ACC112 (cell line): ENCODE data around the gene MKI67.

ENCODE experiments used
- H2AFZ ChIP-seq: fragments of 200-600 bp; sonication (generic); one replicate; pipeline ENCODE4 v1.6.0; 2017; ENCODE audit warnings: antibody characterized with exemption, low read length; ENCODE audit not compliant: unreplicated experiment
- H3K27ac ChIP-seq: fragments of 200-600 bp; sonication (generic); 2 replicates; pipeline ENCODE4 v1.5.1; 2014; ENCODE audit warnings: low read depth, mild to moderate bottlenecking, antibody characterized with exemption, low read length, moderate library complexity
- H3K27me3 ChIP-seq: fragments of 200-600 bp; sonication (generic); 2 replicates; pipeline ENCODE4 v1.6.1; 2014; ENCODE audit warnings: mild to moderate bottlenecking, antibody characterized with exemption, low read length, moderate library complexity, mixed read lengths; ENCODE audit not compliant: insufficient read depth
- H3K36me3 ChIP-seq: fragments of 200-600 bp; sonication (generic); 2 replicates; pipeline ENCODE4 v1.6.1; 2016; ENCODE audit warnings: mild to moderate bottlenecking, antibody characterized with exemption, low read length, moderate library complexity, mixed read lengths; ENCODE audit not compliant: insufficient read depth
- H3K4me1 ChIP-seq: fragments of 200-600 bp; sonication (generic); one replicate; pipeline ENCODE4 v1.6.1; 2016; ENCODE audit warnings: low read length, mixed read lengths; ENCODE audit not compliant: insufficient read depth, unreplicated experiment, control insufficient read depth
- H3K4me3 ChIP-seq: fragments of 200-600 bp; sonication (generic); 2 replicates; pipeline ENCODE4 v1.5.1; 2014; ENCODE audit warnings: mild to moderate bottlenecking, low read depth, low read length
- H3K79me2 ChIP-seq: fragments of 200-600 bp; sonication (generic); one replicate; pipeline ENCODE4 v1.6.0; 2016; ENCODE audit warnings: low read length; ENCODE audit not compliant: control insufficient read depth, unreplicated experiment, insufficient read depth

The MKI67 gene

DNA sequence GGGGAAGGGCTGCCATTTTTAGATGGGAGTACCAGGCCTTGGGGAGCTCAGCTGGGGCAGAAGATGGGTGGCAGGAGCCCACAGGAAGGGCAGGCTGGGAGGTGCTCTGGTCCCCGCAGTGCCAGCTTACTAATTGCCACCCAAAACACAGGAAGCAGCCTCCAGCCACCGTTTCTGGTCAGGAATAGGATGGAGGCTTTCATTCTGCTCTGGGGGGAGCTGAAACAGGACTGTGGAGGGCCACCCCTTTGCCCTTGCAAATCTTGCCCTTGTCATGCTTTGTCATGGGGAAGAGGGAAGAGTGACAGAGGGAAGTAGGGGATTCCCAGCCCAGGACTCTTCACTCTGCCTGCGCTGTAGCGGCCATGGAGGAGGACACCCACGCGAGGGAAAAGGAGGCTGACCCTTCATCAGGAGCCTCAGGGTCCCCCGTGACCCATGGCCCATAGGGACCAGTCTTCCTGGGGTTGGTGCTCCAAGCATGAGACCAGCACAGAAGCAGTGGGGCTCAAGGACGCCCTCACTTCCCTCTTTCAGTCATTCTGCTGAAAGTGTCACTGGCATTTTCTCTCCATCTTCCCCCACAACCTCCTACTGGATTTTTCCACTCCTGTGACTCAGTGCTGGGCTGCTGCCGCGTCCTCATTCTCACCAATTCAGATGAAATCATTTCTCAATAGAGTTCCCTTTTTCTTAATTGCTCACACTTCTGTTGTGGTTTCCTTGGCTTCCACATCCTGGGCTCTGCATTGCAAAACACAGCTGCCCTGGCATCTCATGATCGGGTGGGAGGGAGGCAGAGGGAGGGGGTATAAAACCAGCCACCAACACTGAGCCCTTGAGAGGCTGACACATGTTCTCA lies 61.9 kb downstream of the MKI67 start:
- Histone ChIP-seq H3K79me2 (no peaks in the 10 kb centered on the region), H3K27ac (peak overlapping the region; percentile 80), H3K27me3 (no peaks in the 10 kb centered on the region), H3K4me3 (no peak overlapping the region), H3K4me1 (peaks cover 21% of the 10 kb centered on the region), H3K36me3 (no peaks in the 10 kb centered on the region), H2AFZ (peak overlapping the region; percentile 36)

DNA sequence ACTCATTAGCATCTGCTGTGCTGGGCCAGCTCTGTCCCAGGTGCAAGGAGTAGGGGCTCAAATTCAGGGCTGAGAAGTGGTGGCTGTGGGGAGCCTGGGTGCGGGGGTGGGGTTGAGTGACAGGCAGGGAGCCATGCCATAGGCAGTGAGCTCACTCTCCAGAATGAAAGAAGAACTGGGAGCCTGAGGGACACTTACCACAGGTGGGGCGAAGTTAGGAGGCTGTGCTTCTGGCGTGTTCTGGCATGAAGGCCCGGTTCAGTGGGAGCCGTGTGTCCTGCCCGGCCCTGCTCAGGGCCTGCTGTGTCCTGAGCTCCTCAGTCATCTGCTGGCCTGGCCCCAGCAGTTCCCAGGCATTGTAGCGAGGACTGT lies 62.5 kb downstream of the MKI67 start:
- no peaks in the 10 kb centered on the region for H3K79me2 ChIP-seq
- H3K27ac ChIP-seq = peak overlapping the region; percentile 80
- no peak overlapping the region for H3K4me3 ChIP-seq
- H2AFZ ChIP-seq = no peak overlapping the region
- H3K36me3 ChIP-seq = no peaks in the 10 kb centered on the region
- peaks cover 21% of the 10 kb centered on the region for H3K4me1 ChIP-seq
- no peaks in the 10 kb centered on the region for H3K27me3 ChIP-seq

DNA sequence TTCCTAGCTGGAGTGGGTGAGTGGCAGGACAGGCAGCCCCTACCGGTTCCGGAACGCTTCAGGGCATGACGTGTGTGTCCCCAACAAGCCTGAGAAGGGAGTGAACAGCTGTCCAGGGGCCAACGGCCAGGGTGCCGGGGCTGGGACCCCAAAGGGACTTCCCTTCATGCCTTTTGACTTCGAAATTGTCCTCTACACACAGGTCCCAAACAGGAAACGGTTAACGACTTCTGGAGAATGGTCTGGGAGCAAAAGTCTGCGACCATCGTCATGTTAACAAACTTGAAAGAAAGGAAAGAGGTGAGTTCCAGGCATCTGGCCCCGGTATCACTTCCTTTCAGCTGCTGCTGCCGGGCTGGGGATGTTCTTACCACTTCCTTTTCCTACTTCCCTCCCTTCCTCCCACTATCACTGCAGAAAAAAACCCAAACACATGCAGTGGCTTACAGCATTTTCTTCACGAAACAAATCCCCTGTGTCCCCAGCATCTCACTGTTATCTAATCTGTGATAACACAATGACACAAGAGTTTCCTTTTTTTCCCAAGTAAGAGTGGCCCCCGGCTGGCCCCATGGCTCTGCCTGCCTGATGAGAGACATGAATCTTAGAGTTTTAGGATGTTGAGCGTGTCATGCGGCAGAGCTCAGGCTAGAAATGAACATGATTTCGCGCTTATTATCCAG lies 63.2 kb downstream of the MKI67 start:
- Histone ChIP-seq H3K4me3 (no peak overlapping the region), H3K27ac (no peak overlapping the region), H3K27me3 (no peaks in the 10 kb centered on the region), H2AFZ (no peak overlapping the region), H3K36me3 (no peaks in the 10 kb centered on the region), H3K4me1 (peaks cover 21% of the 10 kb centered on the region), H3K79me2 (no peaks in the 10 kb centered on the region)

DNA sequence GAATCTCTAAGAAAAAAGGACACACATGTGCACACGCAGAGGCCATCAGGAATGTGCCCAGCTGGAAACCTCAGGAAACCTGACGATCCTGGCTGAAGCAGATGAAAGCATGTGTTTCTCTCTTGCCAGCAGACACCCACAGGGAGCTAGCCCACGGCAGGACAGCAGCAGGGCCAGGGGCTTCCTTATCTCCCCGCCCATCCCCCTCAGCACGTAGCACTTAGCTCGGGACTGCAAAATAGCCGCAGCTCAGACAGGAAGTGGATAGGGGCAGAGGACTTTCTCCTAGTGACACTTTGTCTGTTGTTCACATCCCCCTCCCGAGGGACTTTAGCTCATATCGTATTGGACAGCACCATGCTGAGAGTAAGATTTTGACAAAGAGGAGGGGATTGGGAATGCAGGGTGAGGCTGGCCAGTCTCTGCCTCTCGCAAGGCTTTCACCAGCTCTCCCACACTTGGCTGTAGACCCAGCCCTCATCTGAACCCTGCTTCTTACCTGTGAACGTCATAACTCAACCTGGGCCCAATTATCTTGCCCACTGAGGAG lies 63.8 kb downstream of the MKI67 start:
- no peaks in the 10 kb centered on the region for H3K79me2 ChIP-seq
- H3K4me3 ChIP-seq = no peak overlapping the region
- H3K27me3 ChIP-seq = no peaks in the 10 kb centered on the region
- H3K4me1 ChIP-seq = peaks cover 21% of the 10 kb centered on the region
- no peak overlapping the region for H2AFZ ChIP-seq
- no peaks in the 10 kb centered on the region for H3K36me3 ChIP-seq
- no peak overlapping the region for H3K27ac ChIP-seq

DNA sequence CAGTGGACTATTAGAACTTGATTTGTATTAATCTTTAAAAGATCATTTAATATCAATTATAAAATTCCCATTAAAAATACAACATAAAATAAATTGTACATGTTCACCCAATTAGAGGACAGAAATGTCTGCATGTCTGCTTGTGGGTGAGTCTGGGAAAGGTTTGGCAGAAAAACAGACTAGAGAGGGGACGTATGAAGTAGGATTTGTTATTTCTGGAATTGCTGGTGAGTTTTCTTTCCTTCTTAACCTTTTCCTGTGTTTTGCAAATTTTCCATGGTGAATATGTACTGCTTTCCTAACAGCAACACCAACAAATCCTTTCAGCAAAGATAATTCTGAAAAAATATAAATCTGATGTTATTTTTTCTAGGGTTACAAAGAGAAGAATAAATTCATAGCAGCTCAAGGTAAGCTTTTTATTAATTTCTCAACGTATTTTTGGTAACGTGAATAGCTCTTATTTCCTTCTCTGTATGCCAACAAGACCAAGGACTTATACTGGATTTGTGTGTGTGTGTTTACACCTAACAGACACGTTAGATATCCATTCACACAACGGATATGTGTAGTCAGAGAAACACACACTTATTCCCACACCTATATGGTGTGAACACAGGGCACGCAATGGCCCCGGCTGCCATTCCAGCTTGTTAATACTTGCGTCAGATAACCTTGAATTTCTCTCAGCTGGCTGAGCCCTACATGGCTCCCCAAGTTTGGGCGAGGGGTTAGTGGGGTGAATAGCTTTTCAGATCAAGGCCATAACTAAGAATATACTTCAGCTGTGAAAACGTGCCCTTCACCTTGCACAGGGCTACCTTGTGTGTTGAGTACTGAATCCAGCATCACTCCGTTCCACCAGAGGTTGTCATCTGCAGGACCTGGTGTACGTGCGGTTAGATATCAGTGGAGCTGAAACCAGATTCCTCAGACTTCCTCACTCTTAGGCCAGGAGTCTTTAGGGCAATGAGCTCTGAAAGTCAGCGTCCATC lies 64.6 kb downstream of the MKI67 start:
- Histone ChIP-seq H3K36me3 (no peaks in the 10 kb centered on the region), H3K27me3 (no peaks in the 10 kb centered on the region), H3K27ac (no peak overlapping the region), H3K79me2 (no peaks in the 10 kb centered on the region), H2AFZ (no peak overlapping the region), H3K4me3 (no peak overlapping the region), H3K4me1 (peaks cover 21% of the 10 kb centered on the region)

DNA sequence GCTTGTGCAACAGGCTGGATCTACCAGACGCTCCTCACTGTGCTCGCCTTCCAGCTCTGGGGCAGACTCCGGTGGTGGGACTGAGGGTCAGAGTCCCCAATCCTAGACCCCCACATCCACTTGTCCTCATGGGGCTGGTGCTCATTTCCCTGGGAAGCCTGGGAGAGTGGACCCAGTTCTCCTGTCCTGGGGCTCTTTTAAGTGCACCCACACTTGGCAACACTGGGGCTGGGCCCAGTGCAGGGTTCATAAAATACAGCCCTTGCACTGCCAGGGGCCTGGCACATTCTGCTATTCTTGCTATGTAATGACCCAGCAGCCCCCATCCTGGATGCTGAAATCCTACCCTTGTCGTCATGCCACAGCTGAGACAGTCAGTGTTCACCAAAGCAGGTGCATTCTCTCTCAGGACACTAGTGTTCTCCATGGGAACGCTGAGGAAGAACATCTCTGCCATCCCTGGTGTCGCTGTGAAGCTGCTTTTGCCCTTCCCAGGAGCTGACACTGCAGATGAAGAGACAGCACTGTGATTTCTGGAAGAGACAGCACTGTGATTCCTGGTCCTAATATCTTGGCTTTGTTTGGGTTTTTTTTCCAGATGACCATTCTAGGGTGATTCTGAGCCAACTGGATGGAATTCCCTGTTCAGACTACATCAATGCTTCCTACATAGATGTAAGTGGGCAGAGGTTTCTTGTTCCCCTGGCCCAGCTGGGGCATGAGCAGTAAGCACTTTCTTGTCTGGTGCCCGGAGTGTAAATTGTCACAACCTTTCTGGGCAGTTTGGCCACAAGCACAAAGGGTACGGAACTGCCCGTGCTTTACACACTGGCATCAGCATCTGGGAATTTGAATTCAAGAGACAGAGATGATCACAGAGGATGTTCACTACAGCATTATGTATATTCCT lies 65.6 kb downstream of the MKI67 start:
- peaks cover 21% of the 10 kb centered on the region for H3K4me1 ChIP-seq
- H2AFZ ChIP-seq = no peak overlapping the region
- no peak overlapping the region for H3K27ac ChIP-seq
- H3K79me2 ChIP-seq = no peaks in the 10 kb centered on the region
- H3K36me3 ChIP-seq = no peaks in the 10 kb centered on the region
- no peak overlapping the region for H3K4me3 ChIP-seq
- H3K27me3 ChIP-seq = no peaks in the 10 kb centered on the region

DNA sequence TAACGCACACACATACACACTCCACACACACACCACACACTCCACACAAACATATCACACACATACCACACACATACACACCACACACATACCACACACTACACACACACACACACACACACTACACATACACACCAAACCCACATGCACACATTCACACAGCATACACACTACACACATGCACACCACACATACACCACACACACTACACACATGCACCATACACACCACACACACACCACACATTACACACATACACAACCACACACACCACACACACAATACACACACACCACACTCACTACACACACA lies 66.3 kb downstream of the MKI67 start:
- Histone ChIP-seq H2AFZ (no peak overlapping the region), H3K27ac (no peak overlapping the region), H3K36me3 (no peaks in the 10 kb centered on the region), H3K4me3 (no peak overlapping the region), H3K79me2 (no peaks in the 10 kb centered on the region), H3K27me3 (no peaks in the 10 kb centered on the region), H3K4me1 (peaks cover 16% of the 10 kb centered on the region)

DNA sequence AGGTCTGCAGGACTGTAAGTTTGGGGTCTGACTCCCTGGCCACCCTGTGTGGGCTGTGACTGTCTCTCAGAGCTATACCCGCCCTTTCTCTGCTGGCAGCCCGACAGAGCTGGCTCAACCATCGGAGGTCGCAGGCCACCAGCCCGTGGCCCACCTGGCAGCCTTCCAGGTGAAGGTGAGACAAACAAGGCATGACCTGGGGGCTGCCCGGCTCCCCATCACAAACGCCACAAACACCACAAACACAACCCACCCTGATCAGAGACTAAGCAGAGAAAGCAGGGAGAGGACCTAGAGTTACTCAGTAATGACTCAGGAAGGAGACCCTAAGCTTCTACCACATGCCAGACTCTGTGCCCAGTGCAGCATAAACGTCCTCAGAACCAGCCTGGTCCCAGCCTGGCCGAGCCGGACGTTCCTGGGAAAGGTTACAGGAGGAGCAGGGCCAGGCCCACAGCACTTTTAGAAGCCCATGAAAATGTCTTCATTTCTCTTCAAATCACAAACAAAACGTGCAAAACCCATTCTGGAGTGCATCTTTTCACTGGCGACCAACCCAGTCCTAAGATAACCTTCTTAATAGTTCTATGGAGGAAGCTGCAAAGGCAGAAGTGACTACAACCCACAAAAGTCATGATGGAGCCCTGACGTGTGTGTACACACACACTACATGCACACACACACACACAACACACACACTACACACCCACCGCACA lies 66.8 kb downstream of the MKI67 start:
- Histone ChIP-seq H3K79me2 (no peaks in the 10 kb centered on the region), H2AFZ (no peak overlapping the region), H3K36me3 (no peaks in the 10 kb centered on the region), H3K4me3 (no peak overlapping the region), H3K4me1 (peaks cover 11% of the 10 kb centered on the region), H3K27ac (no peak overlapping the region), H3K27me3 (no peaks in the 10 kb centered on the region)

DNA sequence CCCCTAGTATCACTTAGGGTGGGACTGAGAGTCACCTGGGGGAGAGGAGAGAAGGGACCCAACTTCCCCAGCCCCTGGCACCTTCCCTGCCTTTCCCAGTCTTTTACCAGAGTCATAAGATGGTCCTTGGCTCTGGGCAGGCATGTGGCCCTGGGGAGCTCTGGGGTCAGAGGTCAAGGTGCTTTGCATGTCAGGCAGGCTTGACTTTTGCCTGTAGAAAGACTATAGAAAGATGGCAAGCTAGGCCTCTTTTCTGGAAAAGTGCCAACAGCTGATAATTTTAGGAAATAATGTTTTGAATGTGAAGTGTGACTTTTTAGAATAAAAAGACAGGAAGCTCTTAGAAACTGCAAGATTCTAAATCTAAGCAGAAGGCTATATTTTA lies 67.5 kb downstream of the MKI67 start:
- Histone ChIP-seq H3K27ac (no peak overlapping the region), H3K4me3 (no peak overlapping the region), H3K36me3 (no peaks in the 10 kb centered on the region), H3K79me2 (no peaks in the 10 kb centered on the region), H3K27me3 (no peaks in the 10 kb centered on the region), H3K4me1 (peaks cover 4% of the 10 kb centered on the region), H2AFZ (no peak overlapping the region)
